ENCODE measurements around the gene MPP3. TPM values are rescaled to one million over a fixed set of nuclear protein-coding genes. Genes with fewer than 3 reads are reported as not detected.

Gene MPP3
- total and polyA plus RNA-seq, 9 of the 15 experiments (the other 6 are each of a cell fraction or from before 2014, with no cell fraction given): 0.41 to 10.4 (median 4.5) TPM

DNA sequence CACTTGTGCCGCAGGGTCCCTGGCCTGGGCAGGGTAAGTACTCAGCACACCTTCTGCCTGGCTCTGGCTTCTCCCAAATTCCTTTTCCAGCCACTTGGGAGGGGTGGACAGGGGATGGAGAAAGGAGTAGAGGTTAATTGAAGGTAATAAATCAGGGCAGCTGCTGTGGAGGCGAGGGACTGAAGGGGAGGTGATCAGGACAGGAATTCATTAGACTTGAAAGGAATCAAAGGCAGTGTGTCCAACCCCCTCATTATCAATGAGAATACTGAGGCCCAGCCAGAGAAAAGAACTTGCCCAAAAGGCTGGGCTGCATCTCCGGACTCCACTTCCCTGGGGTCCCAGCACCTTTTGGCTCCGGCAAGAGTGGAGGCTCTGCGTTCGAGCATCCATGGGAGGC lies 76.7 kb downstream of the MPP3 start (continued):
- TF ChIP-seq, protein P1, sequence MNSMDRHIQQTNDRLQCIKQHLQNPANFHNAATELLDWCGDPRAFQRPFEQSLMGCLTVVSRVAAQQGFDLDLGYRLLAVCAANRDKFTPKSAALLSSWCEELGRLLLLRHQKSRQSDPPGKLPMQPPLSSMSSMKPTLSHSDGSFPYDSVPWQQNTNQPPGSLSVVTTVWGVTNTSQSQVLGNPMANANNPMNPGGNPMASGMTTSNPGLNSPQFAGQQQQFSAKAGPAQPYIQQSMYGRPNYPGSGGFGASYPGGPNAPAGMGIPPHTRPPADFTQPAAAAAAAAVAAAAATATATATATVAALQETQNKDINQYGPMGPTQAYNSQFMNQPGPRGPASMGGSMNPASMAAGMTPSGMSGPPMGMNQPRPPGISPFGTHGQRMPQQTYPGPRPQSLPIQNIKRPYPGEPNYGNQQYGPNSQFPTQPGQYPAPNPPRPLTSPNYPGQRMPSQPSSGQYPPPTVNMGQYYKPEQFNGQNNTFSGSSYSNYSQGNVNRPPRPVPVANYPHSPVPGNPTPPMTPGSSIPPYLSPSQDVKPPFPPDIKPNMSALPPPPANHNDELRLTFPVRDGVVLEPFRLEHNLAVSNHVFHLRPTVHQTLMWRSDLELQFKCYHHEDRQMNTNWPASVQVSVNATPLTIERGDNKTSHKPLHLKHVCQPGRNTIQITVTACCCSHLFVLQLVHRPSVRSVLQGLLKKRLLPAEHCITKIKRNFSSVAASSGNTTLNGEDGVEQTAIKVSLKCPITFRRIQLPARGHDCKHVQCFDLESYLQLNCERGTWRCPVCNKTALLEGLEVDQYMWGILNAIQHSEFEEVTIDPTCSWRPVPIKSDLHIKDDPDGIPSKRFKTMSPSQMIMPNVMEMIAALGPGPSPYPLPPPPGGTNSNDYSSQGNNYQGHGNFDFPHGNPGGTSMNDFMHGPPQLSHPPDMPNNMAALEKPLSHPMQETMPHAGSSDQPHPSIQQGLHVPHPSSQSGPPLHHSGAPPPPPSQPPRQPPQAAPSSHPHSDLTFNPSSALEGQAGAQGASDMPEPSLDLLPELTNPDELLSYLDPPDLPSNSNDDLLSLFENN (IDR thresholded peaks at IDR 0.05; ENCODE audit: low read depth in 2 of 2, low read length in 2 of 2): no peak
- no peak for TF ChIP-seq ESRRB (CRISPR knock-in tag; IDR thresholded peaks at IDR 0.05; ENCODE audit: borderline replicate concordance)
- no peak for TF ChIP-seq ETS1 (conservative IDR thresholded peaks at IDR 0.05; ENCODE audit: control insufficient read depth, low read depth, low read length)
- TF ChIP-seq RBBP5 (IDR thresholded peaks at IDR 0.05; ENCODE audit: borderline replicate concordance, insufficient read depth, low read length, poor library complexity, severe bottlenecking): no peak
- no peak for TF ChIP-seq FOSL1 (tag; conservative IDR thresholded peaks at IDR 0.05)
- no peak for TF ChIP-seq RBM39 (optimal IDR thresholded peaks at IDR 0.05; ENCODE audit: low read depth, low read length)

Measured in K562 (cell line).